WI38 (cell line): Measurements from ENCODE around the gene RGS10.

ENCODE experiments used
- H3K4me3 ChIP-seq: 2 replicates; pipeline ENCODE4 v1.5.1; 2011; ENCODE audit warnings: low read depth, mild to moderate bottlenecking, control low read depth, low read length
- TF ChIP-seq, protein P1 (sequence below): IDR thresholded peaks from 2 replicates; pipeline ENCODE4 v1.5.1; 2012; ENCODE audit warnings: low read depth, mild to moderate bottlenecking, control low read depth, low read length

Gene RGS10

DNA sequence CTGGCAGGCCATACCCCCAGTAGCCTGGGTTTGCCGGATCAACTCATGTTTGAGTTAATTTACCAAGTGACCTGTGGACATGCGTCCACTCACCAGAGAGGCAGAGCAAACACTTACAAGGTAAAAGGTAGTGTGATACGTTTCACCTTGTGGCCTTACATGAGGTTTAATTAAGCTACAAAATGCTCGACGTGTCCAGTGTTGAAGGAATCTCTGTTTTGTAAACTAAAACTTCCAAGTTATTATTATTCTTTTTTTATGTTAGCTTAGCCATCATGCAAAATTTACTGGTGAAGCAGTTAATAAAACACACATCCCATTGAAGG lies 42.9 kb downstream of the RGS10 start:
- TF ChIP-seq, protein P1, sequence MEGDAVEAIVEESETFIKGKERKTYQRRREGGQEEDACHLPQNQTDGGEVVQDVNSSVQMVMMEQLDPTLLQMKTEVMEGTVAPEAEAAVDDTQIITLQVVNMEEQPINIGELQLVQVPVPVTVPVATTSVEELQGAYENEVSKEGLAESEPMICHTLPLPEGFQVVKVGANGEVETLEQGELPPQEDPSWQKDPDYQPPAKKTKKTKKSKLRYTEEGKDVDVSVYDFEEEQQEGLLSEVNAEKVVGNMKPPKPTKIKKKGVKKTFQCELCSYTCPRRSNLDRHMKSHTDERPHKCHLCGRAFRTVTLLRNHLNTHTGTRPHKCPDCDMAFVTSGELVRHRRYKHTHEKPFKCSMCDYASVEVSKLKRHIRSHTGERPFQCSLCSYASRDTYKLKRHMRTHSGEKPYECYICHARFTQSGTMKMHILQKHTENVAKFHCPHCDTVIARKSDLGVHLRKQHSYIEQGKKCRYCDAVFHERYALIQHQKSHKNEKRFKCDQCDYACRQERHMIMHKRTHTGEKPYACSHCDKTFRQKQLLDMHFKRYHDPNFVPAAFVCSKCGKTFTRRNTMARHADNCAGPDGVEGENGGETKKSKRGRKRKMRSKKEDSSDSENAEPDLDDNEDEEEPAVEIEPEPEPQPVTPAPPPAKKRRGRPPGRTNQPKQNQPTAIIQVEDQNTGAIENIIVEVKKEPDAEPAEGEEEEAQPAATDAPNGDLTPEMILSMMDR: no peak
- H3K4me3 ChIP-seq: no peak overlapping the region

DNA sequence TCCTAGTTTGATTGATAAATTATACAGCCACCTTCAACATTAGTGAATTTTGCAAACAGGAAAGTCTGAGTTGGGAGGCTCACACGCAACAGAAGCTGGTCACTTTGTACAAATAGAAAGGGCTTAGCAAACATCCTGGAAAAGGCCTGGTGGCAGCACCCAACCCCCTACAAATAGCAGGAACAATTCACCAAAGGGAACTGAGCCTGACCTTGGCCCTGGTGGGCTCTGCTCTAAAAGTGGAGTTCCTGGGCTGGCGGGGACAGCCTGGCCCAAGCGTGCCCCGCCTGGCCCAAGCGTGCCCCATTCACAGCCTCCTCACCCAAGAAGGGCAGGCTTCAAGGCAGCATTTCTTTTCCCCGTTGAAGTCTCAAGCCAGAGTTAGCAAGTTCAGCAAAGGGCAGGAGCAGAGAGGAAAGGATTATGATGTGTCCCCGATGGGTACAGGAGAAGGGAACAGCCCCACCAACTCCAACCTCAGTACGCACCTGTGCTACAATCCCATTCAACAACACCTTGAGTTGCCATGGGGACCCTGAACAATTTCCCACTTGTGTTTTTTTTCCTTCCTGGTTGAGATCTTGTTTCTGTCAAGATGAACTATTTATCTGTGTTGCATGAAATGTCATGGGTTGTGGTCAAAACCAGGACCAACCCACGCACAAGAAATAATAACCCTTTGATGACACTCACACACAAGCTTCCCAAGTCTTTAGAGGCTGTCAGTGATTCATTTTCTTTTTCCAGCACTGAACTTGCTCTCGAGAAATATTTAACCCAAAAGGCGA lies 43.4 kb downstream of the RGS10 start:
- H3K4me3 ChIP-seq: no peak overlapping the region
- TF ChIP-seq, protein P1: no peak

DNA sequence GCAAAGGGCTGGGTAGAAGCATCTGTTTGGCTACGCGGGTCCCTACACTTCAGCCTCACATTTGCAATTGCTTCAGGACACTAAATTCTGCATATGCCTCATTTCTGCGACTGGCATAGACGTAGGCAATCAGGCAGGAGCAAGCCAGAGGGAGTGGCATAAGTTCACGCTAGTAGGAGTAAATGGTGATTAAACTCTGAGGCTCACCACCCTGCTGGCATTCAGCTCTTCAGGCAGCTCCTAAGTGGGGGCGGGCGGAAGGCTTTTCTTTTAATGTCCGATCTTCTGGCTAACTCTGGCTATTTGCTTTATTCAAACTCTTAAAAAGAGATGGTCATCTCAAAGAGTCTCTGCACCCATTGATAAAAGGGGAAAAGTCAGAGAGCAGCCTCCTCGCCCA lies 45.3 kb downstream of the RGS10 start:
- TF ChIP-seq, protein P1: no peak

DNA sequence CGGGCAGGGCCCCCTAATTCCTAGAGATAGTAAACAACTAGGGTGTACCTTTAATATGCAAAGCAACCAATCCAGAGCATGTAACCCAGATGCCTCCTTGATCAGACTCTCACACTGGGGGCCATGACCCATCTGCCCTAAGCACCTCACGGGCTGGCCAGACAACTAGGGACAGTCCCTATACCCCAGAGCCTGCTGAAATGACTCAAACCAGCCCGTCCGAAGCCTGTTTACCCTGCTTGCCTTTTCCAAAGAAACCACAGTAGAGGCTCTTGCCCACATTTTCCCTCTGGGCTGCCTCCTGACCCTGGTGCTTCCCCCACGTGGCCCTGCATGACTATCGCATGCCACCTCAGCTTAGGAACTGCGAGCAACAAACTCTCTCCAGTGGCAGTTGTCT lies 46.2 kb downstream of the RGS10 start:
- TF ChIP-seq, protein P1: no peak

More for the DNA sequence above, 45.3 kb downstream of the RGS10 start:
- H3K4me3 ChIP-seq: no peak overlapping the region

DNA sequence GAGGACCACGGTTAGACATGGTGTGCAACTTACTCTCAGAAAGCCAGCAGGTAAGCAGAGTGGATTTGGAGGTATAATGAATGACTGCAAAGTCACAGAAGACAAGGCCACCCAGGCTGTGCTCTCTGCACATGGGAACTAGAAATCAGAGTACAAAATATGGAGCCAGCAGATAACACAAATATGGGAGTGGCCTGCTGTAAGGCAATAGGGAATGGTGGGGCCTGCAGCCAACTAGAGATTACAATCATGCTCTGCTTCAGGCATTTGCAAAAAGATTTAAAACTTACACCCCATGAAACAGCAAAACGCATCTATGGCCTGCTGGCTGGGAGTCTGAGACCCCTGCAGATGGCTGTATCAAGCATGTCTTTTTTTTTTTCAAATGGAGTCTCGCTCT lies 47.0 kb downstream of the RGS10 start:
- TF ChIP-seq, protein P1: no peak
- no peak overlapping the region for H3K4me3 ChIP-seq

More for the DNA sequence above, 46.2 kb downstream of the RGS10 start:
- no peak overlapping the region for H3K4me3 ChIP-seq

DNA sequence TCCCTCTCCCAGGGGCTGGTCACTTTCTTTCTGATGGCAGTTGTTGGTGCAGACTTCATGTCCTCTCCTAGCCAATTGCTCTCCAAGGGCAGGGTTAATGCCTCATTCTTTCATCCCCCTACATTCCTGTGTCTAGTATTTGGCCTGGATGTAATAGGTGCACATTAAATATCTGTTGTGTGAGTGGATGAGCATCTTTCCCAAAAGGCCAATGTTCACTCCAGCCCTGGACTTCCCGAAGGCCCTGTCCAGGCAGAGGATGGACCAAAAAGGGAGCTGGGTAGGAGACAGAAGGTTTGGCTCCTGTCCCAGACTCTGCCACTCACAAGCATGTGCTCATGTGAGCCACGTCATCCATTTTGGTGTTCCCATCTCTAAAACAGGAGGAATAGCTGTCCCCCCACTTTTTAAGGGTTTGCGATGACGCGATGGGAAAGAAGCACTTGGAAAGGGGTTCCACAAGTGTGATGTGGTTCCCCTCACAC lies 47.5 kb downstream of the RGS10 start:
- TF ChIP-seq, protein P1: no peak
- no peak overlapping the region for H3K4me3 ChIP-seq

DNA sequence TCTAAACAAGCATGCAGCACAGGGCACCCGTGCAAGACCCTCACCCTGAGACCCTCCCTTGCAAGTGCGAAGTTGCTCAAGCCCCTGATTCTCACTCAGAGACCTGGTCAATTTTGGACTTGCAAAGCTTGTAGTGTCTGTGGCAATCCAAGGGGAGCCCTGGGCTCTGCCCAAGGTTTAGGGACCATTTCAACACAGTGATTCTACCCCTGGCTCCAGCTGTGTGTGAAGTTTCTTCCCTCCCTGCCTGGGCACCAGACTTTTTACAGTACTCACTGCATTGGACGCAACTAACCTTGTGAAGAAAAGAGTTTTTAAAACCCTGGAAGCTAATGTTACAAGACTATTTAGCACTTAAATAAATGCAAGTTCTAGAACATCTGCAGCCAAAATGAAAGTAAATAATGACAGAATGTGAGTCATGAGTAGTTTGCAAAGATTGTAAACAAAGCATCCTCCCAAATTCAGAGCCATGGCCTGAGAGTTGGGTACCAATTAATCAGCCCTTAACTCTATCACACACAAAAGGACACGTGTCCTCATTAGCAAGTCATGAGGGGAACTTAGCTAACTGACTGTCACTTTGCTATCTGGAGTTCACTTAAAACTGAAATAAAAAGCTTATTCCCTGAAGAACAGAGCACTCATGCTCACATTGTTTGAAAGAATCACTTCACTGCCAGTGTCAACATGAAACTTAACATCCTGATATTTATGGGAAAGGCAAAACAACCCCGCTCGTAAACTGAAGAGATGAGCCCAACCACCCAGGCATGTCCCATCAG lies 48.1 kb downstream of the RGS10 start:
- TF ChIP-seq, protein P1: no peak

More for the DNA sequence above, 48.1 kb downstream of the RGS10 start:
- no peak overlapping the region for H3K4me3 ChIP-seq
